K562 (cell line): ENCODE measurements around the gene GRIN1. TPM values are rescaled to one million over a fixed set of nuclear protein-coding genes. Genes with fewer than 3 reads are reported as not detected.

Experiments
- ATAC-seq: fragments of 200-7000 bp; cut with Tn5 transposase; 3 replicates; pipeline ENCODE4 v1.9.1; 2020; ENCODE audit warnings: moderate library complexity
- BruUV-seq: library from RNA; stranded (reverse); fragments of 400-500 nt; replicated peaks from 2 replicates; lab custom pipeline; 2021; lab: Mats Ljungman, UMichigan
- CTCF ChIA-PET: fragments of 300-600 bp; formaldehyde crosslinking; extraction: SDS; loops from one replicate; lab custom pipeline; 2021; ENCODE audit warnings: low intra/inter-chr PET ratio; lab: Yijun Ruan, JAX
- POLR2A ChIA-PET: fragments of 300-600, 350-650 bp; sonication (Branson Sonifier 250); formaldehyde crosslinking; extraction: SDS; loops from one replicate; lab custom pipeline; 2021; ENCODE audit warnings: antibody characterized with exemption, inconsistent platforms; lab: Yijun Ruan, JAX
- DNase-seq, 4 experiments: peaks; one replicate each; pipeline versions ENCODE4 v3.0.0 to v3.0.0-alpha.2; 2011 to 2018; ENCODE audit warnings: low spot score in 3 of 4, mixed read lengths in 3 of 4; ENCODE audit errors: extremely low read depth in 1 of 4
- FAIRE-seq: peaks from 2 replicates; lab custom pipeline; 2011; peaks lifted over from hg19 to GRCh38; lab: Jason Lieb, UNC
- H2AFZ ChIP-seq: 2 replicates; pipeline ENCODE4 v1.6.0; 2011; ENCODE audit warnings: low read depth, low read length, control low read depth, inconsistent platforms
- H3K27ac ChIP-seq: fragments of 200-600 bp; 3 replicates; pipeline ENCODE4 v1.8.0; 2011; ENCODE audit warnings: low read depth, mild to moderate bottlenecking, control low read depth, inconsistent platforms, low read length, moderate library complexity, mixed read lengths; ENCODE audit errors: extremely low read depth
- H3K27me3 ChIP-seq, 2 experiments: fragments of 300-600 bp in 1 of 2; 2 replicates in 1 of 2; 3 replicates in 1 of 2; pipeline versions ENCODE4 v1.6.0 to v1.8.0; 2011; ENCODE audit warnings: inconsistent platforms in 2 of 2, low read length in 2 of 2, mild to moderate bottlenecking in 1 of 2, mixed read lengths in 1 of 2, moderate library complexity in 1 of 2; ENCODE audit not compliant: control insufficient read depth in 2 of 2, insufficient read depth in 2 of 2
- H3K36me3 ChIP-seq: fragments of 300-600 bp; 3 replicates; pipeline ENCODE4 v1.8.0; 2011; ENCODE audit warnings: mild to moderate bottlenecking, low read length, inconsistent platforms; ENCODE audit not compliant: control insufficient read depth, insufficient read depth
- H3K4me1 ChIP-seq, 2 experiments: fragments of 200-600 bp in 1 of 2; replicated peaks in 1 of 2; 2 replicates in 1 of 2; 3 replicates in 1 of 2; pipeline versions ENCODE4 v1.5.1 to v1.8.0; 2011; ENCODE audit warnings: inconsistent platforms in 2 of 2, low read length in 2 of 2, mild to moderate bottlenecking in 1 of 2, mixed read lengths in 1 of 2, moderate library complexity in 1 of 2; ENCODE audit not compliant: control insufficient read depth in 2 of 2, insufficient read depth in 2 of 2
- H3K4me2 ChIP-seq: 2 replicates; pipeline ENCODE4 v1.6.1; 2011; ENCODE audit warnings: low read length, control low read depth, inconsistent platforms, mixed read lengths; ENCODE audit not compliant: insufficient read depth
- H3K4me3 ChIP-seq: fragments of 200-600 bp; sonication (generic), shearing (Covaris generic); 2 replicates; pipeline ENCODE4 v1.5.1; 2016; ENCODE audit warnings: control low read depth, inconsistent platforms
- H3K79me2 ChIP-seq: fragments of 200-600 bp; 3 replicates; pipeline ENCODE4 v1.8.0; 2011; ENCODE audit warnings: low read length, inconsistent platforms; ENCODE audit not compliant: control insufficient read depth, insufficient read depth
- H3K9ac ChIP-seq, 2 experiments: 2 replicates each; pipeline versions ENCODE4 v1.6.0 to v1.6.1; 2011; ENCODE audit warnings: low read depth in 2 of 2, low read length in 2 of 2, control low read depth in 1 of 2, inconsistent platforms in 1 of 2, mild to moderate bottlenecking in 1 of 2, mixed read lengths in 1 of 2; ENCODE audit not compliant: insufficient read depth in 1 of 2
- H3K9me1 ChIP-seq: one replicate; pipeline ENCODE4 v1.6.0; 2011; ENCODE audit warnings: inconsistent platforms, mild to moderate bottlenecking, low read length, moderate library complexity; ENCODE audit not compliant: control insufficient read depth, insufficient read depth
- H3K9me3 ChIP-seq: replicated peaks from 2 replicates; pipeline ENCODE4 v1.5.1; 2011; ENCODE audit warnings: low read depth, low read length, inconsistent platforms; ENCODE audit not compliant: control insufficient read depth, insufficient read depth
- H4K20me1 ChIP-seq: replicated peaks from 2 replicates; pipeline ENCODE4 v1.6.1; 2011; ENCODE audit warnings: low read length, inconsistent platforms, mixed read lengths; ENCODE audit not compliant: control insufficient read depth, insufficient read depth
- ARID2 ChIP-seq: fragments of 450-650 bp; IDR thresholded peaks from 2 replicates; pipeline ENCODE4 v1.6.1; 2017; ENCODE audit warnings: antibody characterized with exemption, mild to moderate bottlenecking
- CSDE1 ChIP-seq, 2 experiments: fragments of 450-650 bp; IDR thresholded peaks; 2 replicates each; pipeline ENCODE4 v1.6.1; 2016; ENCODE audit warnings: mild to moderate bottlenecking in 1 of 2
- FIP1L1 ChIP-seq: fragments of 200-400 bp; formaldehyde crosslinking; IDR thresholded peaks from 2 replicates; pipeline ENCODE4 v1.6.1; 2018; ENCODE audit warnings: mild to moderate bottlenecking, low read depth, low read length; ENCODE audit not compliant: poor library complexity, severe bottlenecking
- POLR2A ChIP-seq: fragments of 450-650 bp; conservative IDR thresholded peaks from 2 replicates; pipeline ENCODE4 v1.6.1; 2016
- POLR2G ChIP-seq: fragments of 200-400 bp; formaldehyde crosslinking; IDR thresholded peaks from 2 replicates; pipeline ENCODE4 v1.6.1; 2017; ENCODE audit warnings: low read depth, mild to moderate bottlenecking, antibody characterized with exemption, low read length, moderate library complexity
- RBFOX2 ChIP-seq: fragments of 200-400 bp; formaldehyde crosslinking; IDR thresholded peaks from 2 replicates; pipeline ENCODE4 v1.6.1; 2017; ENCODE audit warnings: low read depth, mild to moderate bottlenecking, low read length, moderate library complexity
- WGBS: fragments of 100-300 bp; shearing (Covaris generic); methylation state at CpG from one replicate; pipeline ENCODE4 v1.1.6; 2016; ENCODE audit warnings: low coverage, mixed read lengths; ENCODE audit not compliant: insufficient coverage; ENCODE audit errors: missing lambda C conversion rate; 5-methylcytosine and 5-hydroxymethylcytosine counted together
- in situ Hi-C: fragments of 300-500 bp; cut with MboI; formaldehyde crosslinking; loops from 4 replicates; pipeline ENCODE4 v1.15.0; 2018; ENCODE audit warnings: inconsistent platforms, mixed read lengths
- intact Hi-C: fragments of 100-400 bp; cut with micrococcal nuclease; formaldehyde crosslinking; loops from 2 replicates; pipeline ENCODE4 v1.14.2; 2022
- polyA plus RNA-seq, 8 experiments: library from polyadenylated mRNA; depleted of rRNA in 4 of 8; stranded (reverse) in 5 of 8; unstranded in 3 of 8; fragments of >200 nt; fragmentation: Nextera tagmentation in 2 of 8; fragmentation: Illumina TruSeq in 1 of 8; extraction: Ambion mirVana in 2 of 8; extraction: Trizol in 1 of 8; gene quantifications; 2 replicates each; pipeline versions ENCODE4 v1.2.1 to v1.2.3, GENCODE V29; 2011 to 2014; ENCODE audit warnings: inconsistent platforms in 1 of 8, missing spikeins in 1 of 8
- total RNA-seq, 7 experiments: library from RNA; depleted of rRNA in 6 of 7; stranded (reverse); fragments of >200 nt in 6 of 7; fragmentation: Illumina TruSeq in 2 of 7; extraction: Trizol in 2 of 7; gene quantifications; 2 replicates each; pipeline versions ENCODE4 v1.2.1 to v1.2.3, GENCODE V29; 2011 to 2021; ENCODE audit warnings: low replicate concordance in 1 of 7
- TF ChIP-seq, protein P1 (sequence below): fragments of 450-650 bp; formaldehyde crosslinking; IDR thresholded peaks from 2 replicates; pipeline ENCODE4 v1.4.0; 2020; ENCODE audit warnings: mild to moderate bottlenecking, moderate library complexity

The GRIN1 gene
- total and polyA plus RNA-seq, 9 of the 15 experiments (the other 6 are each of a cell fraction or from before 2014, with no cell fraction given), result 0.03 to 0.35 (median 0.16) TPM; not detected in 6

DNA sequence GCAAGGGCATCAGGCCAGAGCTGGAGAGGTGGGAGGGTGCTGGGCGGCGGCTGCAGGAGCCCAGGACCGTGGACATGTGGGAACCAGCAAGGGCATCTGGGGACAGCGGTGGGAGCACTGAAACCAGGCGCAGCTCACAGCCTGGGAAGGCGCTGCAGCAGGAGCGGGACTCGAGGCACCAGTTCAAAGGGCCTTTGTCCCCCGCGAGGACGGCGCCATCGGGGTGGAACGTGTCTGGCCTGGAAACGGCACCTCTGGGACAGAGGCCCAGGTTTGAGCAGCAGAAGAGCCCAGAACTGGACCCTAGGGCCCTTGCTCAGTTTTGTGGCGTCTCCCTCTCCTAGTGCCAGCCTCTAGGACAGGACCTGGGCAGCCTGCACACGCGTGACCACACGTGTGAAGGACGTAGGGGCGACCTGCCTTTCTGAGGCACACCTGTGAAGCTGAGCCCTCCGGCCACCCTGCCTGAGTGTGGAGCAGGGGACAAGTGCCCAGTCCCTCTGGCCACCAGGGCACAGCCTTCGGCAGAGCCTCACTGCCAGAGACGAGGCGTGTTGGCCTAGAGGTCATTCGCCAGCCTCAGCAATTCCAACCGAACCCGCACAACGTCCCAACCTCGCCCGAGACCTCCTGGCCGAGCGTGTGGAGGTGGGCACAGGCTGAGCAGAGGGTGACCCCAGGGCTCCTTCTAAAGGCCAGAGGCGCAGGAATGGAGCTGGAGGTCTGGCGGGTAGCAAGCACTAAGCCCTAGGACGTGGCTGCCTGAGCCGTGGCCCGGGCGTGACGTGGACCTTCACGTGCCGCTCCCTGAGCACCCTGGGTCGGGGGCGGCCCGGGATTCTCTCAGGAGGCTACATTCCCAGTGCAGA lies 35.1 kb downstream of the GRIN1 start:
- in situ Hi-C loops (no loop called here), intact Hi-C loops (no loop called here)
- ATAC-seq, result no peak
- Histone ChIP-seq H4K20me1 (0 out of 2 replicates have a peak, but pooled peaks cover 5% of the 10 kb centered on the region), H3K27me3 (peaks cover 5 to 21% of the 10 kb centered on the region in 2 experiments; a peak in 4 of 5 replicates), H3K9me3 (no peaks in the 10 kb centered on the region), H3K4me3 (no peak overlapping the region), H3K36me3 (peaks cover 11% of the 10 kb centered on the region; the same call in 1 of the 3 replicates), H3K9me1 (no peaks in the 10 kb centered on the region), H3K27ac (no peak overlapping the region), H2AFZ (no peak overlapping the region), H3K4me1 (peaks cover 3 to 84% of the 10 kb centered on the region in 2 experiments; a peak in 3 of 5 replicates), H3K79me2 (no peaks in the 10 kb centered on the region), H3K9ac (peak overlapping the region in 1 of 2 experiments; percentile 41; a peak in 2 of 4 replicates), H3K4me2 (no peak overlapping the region)
- 60% methylated on average over 45 of the region's 45 CpGs for WGBS
- no peak for FAIRE-seq
- no TSS peak for BruUV-seq
- TF ChIP-seq FIP1L1 (peak; percentile 36), CSDE1 (IDR thresholded peaks at IDR 0.05) (no peak), RBFOX2 (0 out of 2 replicates have a peak, but pooled peaks have one; percentile 15), POLR2A (peak; percentile 22; the same call in 1 of the 2 replicates), POLR2G (peak; percentile 71), ARID2 (no peak)
- TF ChIP-seq, protein P1, sequence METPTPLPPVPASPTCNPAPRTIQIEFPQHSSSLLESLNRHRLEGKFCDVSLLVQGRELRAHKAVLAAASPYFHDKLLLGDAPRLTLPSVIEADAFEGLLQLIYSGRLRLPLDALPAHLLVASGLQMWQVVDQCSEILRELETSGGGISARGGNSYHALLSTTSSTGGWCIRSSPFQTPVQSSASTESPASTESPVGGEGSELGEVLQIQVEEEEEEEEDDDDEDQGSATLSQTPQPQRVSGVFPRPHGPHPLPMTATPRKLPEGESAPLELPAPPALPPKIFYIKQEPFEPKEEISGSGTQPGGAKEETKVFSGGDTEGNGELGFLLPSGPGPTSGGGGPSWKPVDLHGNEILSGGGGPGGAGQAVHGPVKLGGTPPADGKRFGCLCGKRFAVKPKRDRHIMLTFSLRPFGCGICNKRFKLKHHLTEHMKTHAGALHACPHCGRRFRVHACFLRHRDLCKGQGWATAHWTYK (CRISPR knock-in tag), result peak; percentile 69; the same call in 1 of the 2 replicates
- no peak for DNase-seq
- CTCF ChIA-PET, result no interaction called here
- POLR2A ChIA-PET, result interaction anchor here (0.6 to 1.8 kb wide), 2 partner anchors 19 to 65 kb away, joined by 4 to 7 read pairs; no protein-coding TSS in a partner anchor
